ENCODE results near the gene ANKRD17.
A peak's percentile ranks its signal among the peaks of the same experiment; 100 is the strongest.

The ANKRD17 gene, protein sequence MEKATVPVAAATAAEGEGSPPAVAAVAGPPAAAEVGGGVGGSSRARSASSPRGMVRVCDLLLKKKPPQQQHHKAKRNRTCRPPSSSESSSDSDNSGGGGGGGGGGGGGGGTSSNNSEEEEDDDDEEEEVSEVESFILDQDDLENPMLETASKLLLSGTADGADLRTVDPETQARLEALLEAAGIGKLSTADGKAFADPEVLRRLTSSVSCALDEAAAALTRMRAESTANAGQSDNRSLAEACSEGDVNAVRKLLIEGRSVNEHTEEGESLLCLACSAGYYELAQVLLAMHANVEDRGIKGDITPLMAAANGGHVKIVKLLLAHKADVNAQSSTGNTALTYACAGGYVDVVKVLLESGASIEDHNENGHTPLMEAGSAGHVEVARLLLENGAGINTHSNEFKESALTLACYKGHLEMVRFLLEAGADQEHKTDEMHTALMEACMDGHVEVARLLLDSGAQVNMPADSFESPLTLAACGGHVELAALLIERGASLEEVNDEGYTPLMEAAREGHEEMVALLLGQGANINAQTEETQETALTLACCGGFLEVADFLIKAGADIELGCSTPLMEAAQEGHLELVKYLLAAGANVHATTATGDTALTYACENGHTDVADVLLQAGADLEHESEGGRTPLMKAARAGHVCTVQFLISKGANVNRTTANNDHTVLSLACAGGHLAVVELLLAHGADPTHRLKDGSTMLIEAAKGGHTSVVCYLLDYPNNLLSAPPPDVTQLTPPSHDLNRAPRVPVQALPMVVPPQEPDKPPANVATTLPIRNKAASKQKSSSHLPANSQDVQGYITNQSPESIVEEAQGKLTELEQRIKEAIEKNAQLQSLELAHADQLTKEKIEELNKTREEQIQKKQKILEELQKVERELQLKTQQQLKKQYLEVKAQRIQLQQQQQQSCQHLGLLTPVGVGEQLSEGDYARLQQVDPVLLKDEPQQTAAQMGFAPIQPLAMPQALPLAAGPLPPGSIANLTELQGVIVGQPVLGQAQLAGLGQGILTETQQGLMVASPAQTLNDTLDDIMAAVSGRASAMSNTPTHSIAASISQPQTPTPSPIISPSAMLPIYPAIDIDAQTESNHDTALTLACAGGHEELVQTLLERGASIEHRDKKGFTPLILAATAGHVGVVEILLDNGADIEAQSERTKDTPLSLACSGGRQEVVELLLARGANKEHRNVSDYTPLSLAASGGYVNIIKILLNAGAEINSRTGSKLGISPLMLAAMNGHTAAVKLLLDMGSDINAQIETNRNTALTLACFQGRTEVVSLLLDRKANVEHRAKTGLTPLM (N-terminal part only)

GRCh38 chr4:73258686-73259570 is at the start of gene ANKRD17:
Gene ANKRD17 (minus strand): TSS chr4:73258798. CDS start chr4:73258668, 130 bp downstream.
- peak within 1 kb of the TSS; percentile 97 for H3K4me2 ChIP-seq (ENCODE audit: low read length)
- H3K79me2 ChIP-seq (ENCODE audit: insufficient read depth, low read length), result peaks cover 54% of the 10 kb centered on the region
- H3K9me2 ChIP-seq (ENCODE audit: low read depth, low read length), result no peaks in the 10 kb centered on the region
- H3F3A ChIP-seq (ENCODE audit: insufficient read depth, low read length), result no peaks in the 10 kb centered on the region
- H4K20me1 ChIP-seq (ENCODE audit: insufficient read depth, low read length), result peaks cover 2% of the 10 kb centered on the region; the same call in 1 of the 2 replicates
- peaks cover 33% of the 10 kb centered on the region; the same call in 1 of the 2 replicates for H3K36me3 ChIP-seq (ENCODE audit: insufficient read depth, low read length)
- peak within 1 kb of the TSS; percentile 87 for H3K27ac ChIP-seq (ENCODE audit: low read depth, low read length, poor library complexity, severe bottlenecking)
- no peaks in the 10 kb centered on the region for H3K9me3 ChIP-seq (ENCODE audit: low read length)
- H3K4me3 ChIP-seq (ENCODE audit: low read depth, low read length, poor library complexity, severe bottlenecking), result peak within 1 kb of the TSS; percentile 100
- H2AFZ ChIP-seq (ENCODE audit: low read length), result 0 out of 2 replicates have a peak within 1 kb of the TSS, but pooled peaks have one; percentile 10
- H3K4me1 ChIP-seq (ENCODE audit: insufficient read depth, low read length, severe bottlenecking), result peaks cover 44% of the 10 kb centered on the region
- H3K9ac ChIP-seq (ENCODE audit: low read length), result peak within 1 kb of the TSS; percentile 99
- no peak for TF ChIP-seq EZH2 (IDR thresholded peaks at IDR 0.05; ENCODE audit: borderline replicate concordance, low read length)
- TF ChIP-seq, protein P1, sequence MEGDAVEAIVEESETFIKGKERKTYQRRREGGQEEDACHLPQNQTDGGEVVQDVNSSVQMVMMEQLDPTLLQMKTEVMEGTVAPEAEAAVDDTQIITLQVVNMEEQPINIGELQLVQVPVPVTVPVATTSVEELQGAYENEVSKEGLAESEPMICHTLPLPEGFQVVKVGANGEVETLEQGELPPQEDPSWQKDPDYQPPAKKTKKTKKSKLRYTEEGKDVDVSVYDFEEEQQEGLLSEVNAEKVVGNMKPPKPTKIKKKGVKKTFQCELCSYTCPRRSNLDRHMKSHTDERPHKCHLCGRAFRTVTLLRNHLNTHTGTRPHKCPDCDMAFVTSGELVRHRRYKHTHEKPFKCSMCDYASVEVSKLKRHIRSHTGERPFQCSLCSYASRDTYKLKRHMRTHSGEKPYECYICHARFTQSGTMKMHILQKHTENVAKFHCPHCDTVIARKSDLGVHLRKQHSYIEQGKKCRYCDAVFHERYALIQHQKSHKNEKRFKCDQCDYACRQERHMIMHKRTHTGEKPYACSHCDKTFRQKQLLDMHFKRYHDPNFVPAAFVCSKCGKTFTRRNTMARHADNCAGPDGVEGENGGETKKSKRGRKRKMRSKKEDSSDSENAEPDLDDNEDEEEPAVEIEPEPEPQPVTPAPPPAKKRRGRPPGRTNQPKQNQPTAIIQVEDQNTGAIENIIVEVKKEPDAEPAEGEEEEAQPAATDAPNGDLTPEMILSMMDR (IDR thresholded peaks at IDR 0.05; ENCODE audit: low read length), result no peak
- H3K27me3 ChIP-seq (ENCODE audit: insufficient read depth, low read length), result no peaks in the 10 kb centered on the region

DNA sequence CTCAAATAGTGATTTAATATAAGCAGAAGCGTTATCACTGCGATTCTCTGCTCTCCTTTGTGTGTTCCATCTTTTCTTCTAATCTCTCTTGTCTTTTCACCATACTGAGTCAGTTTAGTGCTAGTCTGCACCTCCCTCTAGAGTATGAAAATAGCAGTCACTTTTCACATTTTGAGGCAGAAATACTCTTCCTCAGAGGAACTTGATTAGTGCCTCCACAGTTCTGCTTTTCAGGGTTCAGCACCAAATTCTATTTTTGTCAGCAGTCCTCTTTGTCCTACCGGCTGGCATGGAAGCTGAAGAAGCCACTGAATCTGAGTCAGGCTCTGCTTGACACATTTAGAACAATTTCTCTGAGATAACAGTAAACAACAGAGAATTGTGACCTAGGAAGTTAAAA is 49.7 kb upstream of the ANKRD17 start:
- H3K4me2 ChIP-seq (ENCODE audit: low read length), result no peak overlapping the region
- no peaks in the 10 kb centered on the region for H3K9me2 ChIP-seq (ENCODE audit: low read depth, low read length)
- H3F3A ChIP-seq (ENCODE audit: insufficient read depth, low read length), result no peaks in the 10 kb centered on the region
- no peaks in the 10 kb centered on the region for H3K79me2 ChIP-seq (ENCODE audit: insufficient read depth, low read length)
- no peaks in the 10 kb centered on the region for H3K36me3 ChIP-seq (ENCODE audit: insufficient read depth, low read length)
- H3K27me3 ChIP-seq (ENCODE audit: insufficient read depth, low read length), result no peaks in the 10 kb centered on the region
- no peak overlapping the region for H3K4me3 ChIP-seq (ENCODE audit: low read depth, low read length, poor library complexity, severe bottlenecking)
- H3K4me1 ChIP-seq (ENCODE audit: insufficient read depth, low read length, severe bottlenecking), result peaks cover 4% of the 10 kb centered on the region
- H2AFZ ChIP-seq (ENCODE audit: low read length), result no peak overlapping the region
- H3K9ac ChIP-seq (ENCODE audit: low read length), result no peak overlapping the region
- no peak overlapping the region for H3K27ac ChIP-seq (ENCODE audit: low read depth, low read length, poor library complexity, severe bottlenecking)
- no peak for TF ChIP-seq EZH2 (IDR thresholded peaks at IDR 0.05; ENCODE audit: borderline replicate concordance, low read length)
- TF ChIP-seq, protein P1 (IDR thresholded peaks at IDR 0.05; ENCODE audit: low read length), result peak; percentile 55; the same call in 1 of the 2 replicates
- no peaks in the 10 kb centered on the region for H3K9me3 ChIP-seq (ENCODE audit: low read length)
- no peaks in the 10 kb centered on the region for H4K20me1 ChIP-seq (ENCODE audit: insufficient read depth, low read length)

Measured in OCI-LY1 (cell line).